ENCODE measurements around the gene DNAJB4. TPM values are rescaled to one million over a fixed set of nuclear protein-coding genes. Genes with fewer than 3 reads are reported as not detected.

Gene DNAJB4
- total and polyA plus RNA-seq, 2 donors (not counting 3 experiments of a cell fraction or from before 2014, with no cell fraction given), result 30.4 to 136 TPM

DNA sequence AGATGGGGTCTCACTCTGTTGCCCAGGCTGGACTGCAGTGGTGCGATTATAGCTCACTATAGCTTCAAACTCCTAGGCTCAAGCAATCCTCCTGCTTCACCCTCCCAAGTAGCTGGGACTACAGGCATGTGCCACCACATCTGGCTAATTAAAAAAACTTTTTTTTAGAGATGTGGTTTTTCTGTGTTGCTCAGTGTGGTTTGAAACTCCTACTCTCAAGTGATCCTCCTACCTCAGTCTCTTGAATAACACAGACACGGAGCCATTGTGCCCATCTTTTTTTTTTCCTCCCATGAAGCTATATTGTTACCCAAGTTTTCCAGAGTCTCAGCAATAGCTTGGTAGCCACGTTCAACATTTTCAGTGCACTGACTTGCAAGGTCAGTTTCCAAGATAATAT, 43.7 kb downstream of the DNAJB4 start:
- H4K20me1 ChIP-seq (replicated peaks; ENCODE audit: control insufficient read depth, extremely low read depth, insufficient read depth, low read length), result no peaks in the 10 kb centered on the region
- intact Hi-C loops (cut with micrococcal nuclease), result no loop called here
- H3K9me3 ChIP-seq (replicated peaks; ENCODE audit: control insufficient read depth, insufficient read depth, low read length), result no peaks in the 10 kb centered on the region
- H3K36me3 ChIP-seq (ENCODE audit: control insufficient read depth in 2 of 2, extremely low read depth in 1 of 2, insufficient read depth in 2 of 2, low read length in 2 of 2), result no peaks in the 10 kb centered on the region
- no peak overlapping the region for H3K4me2 ChIP-seq (ENCODE audit: insufficient read depth, low read length)
- DNase-seq (ENCODE audit: low read depth, low spot score) (no peak), FAIRE-seq (no peak)
- no peak for TF ChIP-seq FOS (IDR thresholded peaks at IDR 0.05; ENCODE audit: borderline replicate concordance, insufficient read depth, low read length)
- TF ChIP-seq, protein P1, sequence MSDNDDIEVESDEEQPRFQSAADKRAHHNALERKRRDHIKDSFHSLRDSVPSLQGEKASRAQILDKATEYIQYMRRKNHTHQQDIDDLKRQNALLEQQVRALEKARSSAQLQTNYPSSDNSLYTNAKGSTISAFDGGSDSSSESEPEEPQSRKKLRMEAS (IDR thresholded peaks at IDR 0.05; ENCODE audit: insufficient read depth, insufficient read length), result no peak
- POLR2A ChIA-PET, result interaction anchor here (1.0 to 2.2 kb wide), 3 partner anchors 22 to 53 kb away, joined by 3 to 14 read pairs (median 3); partner anchors contain the start of gene DNAJB4
- no peaks in the 10 kb centered on the region for H3K27me3 ChIP-seq (ENCODE audit: control insufficient read depth in 2 of 2, insufficient read depth in 2 of 2, low read length in 2 of 2)
- no peaks in the 10 kb centered on the region for H3K9me1 ChIP-seq (replicated peaks; ENCODE audit: control insufficient read depth, extremely low read depth, insufficient read depth, low read length)
- H3K4me1 ChIP-seq (ENCODE audit: control insufficient read depth, extremely low read depth, insufficient read depth, low read length), result peaks cover 44% of the 10 kb centered on the region
- CTCF ChIA-PET, result interaction anchor here (1.1 to 8.4 kb wide), 2 partner anchors 22 to 65 kb away, joined by 3 to 68 read pairs; no protein-coding TSS in a partner anchor
- H3K4me3 ChIP-seq (replicated peaks in 1 of 3; ENCODE audit: insufficient read depth in 1 of 3, low read depth in 1 of 3, low read length in 3 of 3), result no peak overlapping the region
- H3K79me2 ChIP-seq (ENCODE audit: control insufficient read depth, insufficient read depth, low read length), result no peaks in the 10 kb centered on the region
- dilution Hi-C loops (cut with MboI; ENCODE audit: extremely low pct_ligation_motif_present, low sequenced_read_pairs), result no loop called here
- H2AFZ ChIP-seq (ENCODE audit: low read depth, low read length), result no peak overlapping the region
- BruUV-seq (replicated peaks), result no TSS peak
- no peak overlapping the region for H3K9ac ChIP-seq (replicated peaks; ENCODE audit: extremely low read depth, insufficient read depth, low read length)
- H3K27ac ChIP-seq (ENCODE audit: insufficient read depth, low read depth, low read length), result no peak overlapping the region

DNA sequence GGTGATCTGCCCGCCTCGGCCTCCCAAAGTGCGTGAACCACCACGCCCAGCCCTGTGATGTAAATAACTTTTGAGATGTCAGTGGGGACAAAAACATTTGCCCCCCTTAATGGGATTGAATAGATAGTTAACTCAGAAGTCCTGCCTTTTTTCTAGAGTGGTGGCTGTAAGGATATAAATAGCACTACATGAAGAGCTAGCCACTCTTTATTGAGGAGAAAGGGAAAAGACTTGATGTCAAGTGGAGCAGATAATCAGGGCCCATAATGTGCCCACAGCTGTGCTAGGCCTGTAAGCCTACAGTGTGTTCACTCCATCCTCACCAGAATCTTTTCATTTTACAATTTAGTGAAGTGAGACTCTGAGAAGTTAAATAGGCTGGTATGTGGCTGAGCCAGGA, 44.7 kb downstream of the DNAJB4 start:
- intact Hi-C loops (cut with micrococcal nuclease) (no loop called here), dilution Hi-C loops (cut with MboI; ENCODE audit: extremely low pct_ligation_motif_present, low sequenced_read_pairs) (no loop called here)
- Histone ChIP-seq H3K79me2 (ENCODE audit: control insufficient read depth, insufficient read depth, low read length) (no peaks in the 10 kb centered on the region), H3K27me3 (ENCODE audit: control insufficient read depth in 2 of 2, insufficient read depth in 2 of 2, low read length in 2 of 2) (no peaks in the 10 kb centered on the region), H3K27ac (ENCODE audit: insufficient read depth, low read depth, low read length) (no peak overlapping the region), H4K20me1 (replicated peaks; ENCODE audit: control insufficient read depth, extremely low read depth, insufficient read depth, low read length) (no peaks in the 10 kb centered on the region), H3K4me1 (ENCODE audit: control insufficient read depth, extremely low read depth, insufficient read depth, low read length) (peaks cover 46% of the 10 kb centered on the region), H3K36me3 (ENCODE audit: control insufficient read depth in 2 of 2, extremely low read depth in 1 of 2, insufficient read depth in 2 of 2, low read length in 2 of 2) (no peaks in the 10 kb centered on the region), H3K4me3 (replicated peaks in 1 of 3; ENCODE audit: insufficient read depth in 1 of 3, low read depth in 1 of 3, low read length in 3 of 3) (no peak overlapping the region), H3K9me1 (replicated peaks; ENCODE audit: control insufficient read depth, extremely low read depth, insufficient read depth, low read length) (no peaks in the 10 kb centered on the region), H3K4me2 (ENCODE audit: insufficient read depth, low read length) (no peak overlapping the region), H3K9me3 (replicated peaks; ENCODE audit: control insufficient read depth, insufficient read depth, low read length) (no peaks in the 10 kb centered on the region), H3K9ac (replicated peaks; ENCODE audit: extremely low read depth, insufficient read depth, low read length) (no peak overlapping the region), H2AFZ (ENCODE audit: low read depth, low read length) (no peak overlapping the region)
- POLR2A ChIA-PET, result no interaction called here
- CTCF ChIA-PET, result interaction anchor here (0.7 to 1.5 kb wide), 2 partner anchors 10 to 828 kb away, joined by 3 read pairs; no protein-coding TSS in a partner anchor
- TF ChIP-seq, protein P2, sequence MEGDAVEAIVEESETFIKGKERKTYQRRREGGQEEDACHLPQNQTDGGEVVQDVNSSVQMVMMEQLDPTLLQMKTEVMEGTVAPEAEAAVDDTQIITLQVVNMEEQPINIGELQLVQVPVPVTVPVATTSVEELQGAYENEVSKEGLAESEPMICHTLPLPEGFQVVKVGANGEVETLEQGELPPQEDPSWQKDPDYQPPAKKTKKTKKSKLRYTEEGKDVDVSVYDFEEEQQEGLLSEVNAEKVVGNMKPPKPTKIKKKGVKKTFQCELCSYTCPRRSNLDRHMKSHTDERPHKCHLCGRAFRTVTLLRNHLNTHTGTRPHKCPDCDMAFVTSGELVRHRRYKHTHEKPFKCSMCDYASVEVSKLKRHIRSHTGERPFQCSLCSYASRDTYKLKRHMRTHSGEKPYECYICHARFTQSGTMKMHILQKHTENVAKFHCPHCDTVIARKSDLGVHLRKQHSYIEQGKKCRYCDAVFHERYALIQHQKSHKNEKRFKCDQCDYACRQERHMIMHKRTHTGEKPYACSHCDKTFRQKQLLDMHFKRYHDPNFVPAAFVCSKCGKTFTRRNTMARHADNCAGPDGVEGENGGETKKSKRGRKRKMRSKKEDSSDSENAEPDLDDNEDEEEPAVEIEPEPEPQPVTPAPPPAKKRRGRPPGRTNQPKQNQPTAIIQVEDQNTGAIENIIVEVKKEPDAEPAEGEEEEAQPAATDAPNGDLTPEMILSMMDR (IDR thresholded peaks at IDR 0.05; ENCODE audit: extremely low read depth in 1 of 2, insufficient read depth in 1 of 2, low read depth in 1 of 2, low read length in 2 of 2), result no peak
- TF ChIP-seq GATA2 (IDR thresholded peaks at IDR 0.05; ENCODE audit: insufficient read depth, insufficient read length, low read depth, low read length), result no peak
- TF ChIP-seq MYC (IDR thresholded peaks at IDR 0.05; ENCODE audit: low read depth, low read length), result no peak
- no peak for TF ChIP-seq EZH2 (IDR thresholded peaks at IDR 0.05; ENCODE audit: borderline replicate concordance, low read depth, low read length, severe bottlenecking)
- TF ChIP-seq FOS (IDR thresholded peaks at IDR 0.05; ENCODE audit: borderline replicate concordance, insufficient read depth, low read length), result no peak
- TF ChIP-seq, protein P1 (IDR thresholded peaks at IDR 0.05; ENCODE audit: insufficient read depth, insufficient read length), result no peak
- no peak for TF ChIP-seq JUN (IDR thresholded peaks at IDR 0.05; ENCODE audit: borderline replicate concordance, insufficient read depth, insufficient read length, low read depth)
- TF ChIP-seq POLR2A (IDR thresholded peaks at IDR 0.05; ENCODE audit: low read depth, low read length), result no peak
- TF ChIP-seq POLR2AphosphoS5 (IDR thresholded peaks at IDR 0.05; ENCODE audit: insufficient read depth, low read depth, low read length), result no peak
- no TSS peak for BruUV-seq (replicated peaks)
- DNase-seq (ENCODE audit: low read depth, low spot score) (no peak), FAIRE-seq (no peak)
